GM04503 (cell line): ENCODE data around the gene PPP1R37.

Experiments used
- DNase-seq: peaks from one replicate; pipeline ENCODE4 v3.0.0-alpha.2; 2012; ENCODE audit warnings: low read depth

Gene PPP1R37

GRCh38 chr19:45138303-45138751, 45.3 kb downstream of the PPP1R37 start:
- DNase-seq: no peak

GRCh38 chr19:45139286-45140143, 46.5 kb downstream of the PPP1R37 start:
- no peak for DNase-seq

- DNase-seq: no peak
Measured at GRCh38 chr19:45140144-45140503, 47.1 kb downstream of the PPP1R37 start.

- DNase-seq: no peak
Measured at GRCh38 chr19:45140533-45140932, 47.6 kb downstream of the PPP1R37 start.

- DNase-seq: no peak
Measured at GRCh38 chr19:45141203-45141900, 48.4 kb downstream of the PPP1R37 start.

- no peak for DNase-seq
Measured at GRCh38 chr19:45142016-45142725, 49.2 kb downstream of the PPP1R37 start.

GRCh38 chr19:45142726-45143110, 49.7 kb downstream of the PPP1R37 start:
- DNase-seq: no peak

GRCh38 chr19:45144431-45145269, 51.7 kb downstream of the PPP1R37 start:
- no peak for DNase-seq

- DNase-seq: no peak
Measured at GRCh38 chr19:45145270-45146189, 52.6 kb downstream of the PPP1R37 start.

GRCh38 chr19:45146251-45146650, 53.3 kb downstream of the PPP1R37 start:
- no peak for DNase-seq

- no peak for DNase-seq
Measured at GRCh38 chr19:45146741-45147205, 53.8 kb downstream of the PPP1R37 start.

- no peak for DNase-seq
Measured at GRCh38 chr19:45147835-45148676, 55.1 kb downstream of the PPP1R37 start.

GRCh38 chr19:45149129-45149528, 56.1 kb downstream of the PPP1R37 start:
- DNase-seq: no peak

GRCh38 chr19:45150180-45150579, 57.2 kb downstream of the PPP1R37 start:
- DNase-seq: no peak

GRCh38 chr19:45150751-45151281, 57.8 kb downstream of the PPP1R37 start:
- DNase-seq: no peak

- no peak for DNase-seq
Measured at GRCh38 chr19:45151320-45151719, 58.3 kb downstream of the PPP1R37 start.

GRCh38 chr19:45151821-45152503, 59.0 kb downstream of the PPP1R37 start:
- DNase-seq: no peak

- no peak for DNase-seq
Measured at GRCh38 chr19:45152504-45153338, 59.7 kb downstream of the PPP1R37 start.
